Activated CD8-positive, alpha-beta memory T cell treated with anti-CD3 and anti-CD28 coated beads for 1 hour (primary cell): ENCODE results near the gene PIK3C2G.

Source experiments
- DNase-seq, 2 donors: peaks; one replicate each; pipeline ENCODE4 v3.0.0-alpha.2; 2020; ENCODE audit warnings: low read depth in 1 of 2; ENCODE audit errors: extremely low read depth in 1 of 2

PIK3C2G gene

GRCh38 chr12:18270958-18271460 lies 9.7 kb downstream of the PIK3C2G start:
- no peak for DNase-seq

DNA sequence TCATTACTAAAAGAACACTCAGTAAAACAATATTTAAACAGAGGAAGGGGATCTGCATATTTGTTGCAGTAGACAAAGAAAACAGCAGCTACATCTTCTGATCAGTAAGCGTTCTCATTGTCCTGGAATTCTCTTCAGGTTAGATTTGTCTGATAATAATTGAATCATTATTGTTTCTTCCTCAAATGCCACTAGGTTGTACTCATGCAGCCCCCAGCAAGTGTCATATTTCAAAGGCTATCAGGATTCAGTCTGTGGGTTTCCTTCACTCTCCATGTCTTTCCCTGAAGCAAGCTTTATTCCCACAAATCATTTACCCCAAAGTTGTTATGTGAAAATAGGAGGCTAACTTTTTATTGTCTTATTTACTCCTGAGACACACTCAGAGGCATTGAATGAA lies 14.7 kb downstream of the PIK3C2G start:
- no peak for DNase-seq

DNA sequence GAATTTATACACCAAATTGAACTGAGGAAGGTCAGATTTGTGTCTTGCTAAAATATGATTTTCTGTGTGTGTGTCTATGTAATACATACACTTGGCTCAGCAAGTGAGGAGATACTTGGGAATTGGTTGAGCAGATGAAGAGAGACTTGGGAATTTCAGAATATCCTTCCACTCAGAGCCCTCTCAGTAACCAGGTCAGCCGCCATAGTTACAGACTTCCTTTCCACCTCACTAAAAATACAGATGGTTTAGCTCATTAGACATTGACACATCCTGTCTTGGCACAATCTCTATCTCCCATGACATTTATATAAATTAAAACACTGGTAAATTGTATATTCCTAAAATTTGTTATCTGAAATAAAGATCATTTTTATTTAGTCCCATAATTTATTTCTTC lies 15.9 kb downstream of the PIK3C2G start:
- no peak for DNase-seq

- DNase-seq: no peak
Observed at GRCh38 chr12:18280728-18281127, 19.4 kb downstream of the PIK3C2G start.

DNA sequence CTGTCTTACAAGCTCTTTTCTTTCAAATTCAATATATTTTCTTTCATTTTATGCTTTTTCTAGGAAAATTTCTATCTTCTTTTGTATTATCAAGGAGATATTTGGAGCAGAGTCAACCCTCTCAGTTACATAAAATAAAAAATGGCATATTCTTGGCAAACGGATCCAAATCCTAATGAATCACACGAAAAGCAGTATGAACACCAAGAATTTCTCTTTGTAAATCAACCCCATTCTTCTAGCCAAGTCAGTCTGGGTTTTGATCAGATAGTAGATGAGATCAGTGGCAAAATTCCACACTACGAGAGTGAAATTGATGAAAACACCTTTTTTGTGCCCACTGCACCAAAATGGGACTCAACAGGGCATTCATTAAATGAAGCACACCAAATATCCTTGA lies 20.6 kb downstream of the PIK3C2G start:
- no peak for DNase-seq

DNA sequence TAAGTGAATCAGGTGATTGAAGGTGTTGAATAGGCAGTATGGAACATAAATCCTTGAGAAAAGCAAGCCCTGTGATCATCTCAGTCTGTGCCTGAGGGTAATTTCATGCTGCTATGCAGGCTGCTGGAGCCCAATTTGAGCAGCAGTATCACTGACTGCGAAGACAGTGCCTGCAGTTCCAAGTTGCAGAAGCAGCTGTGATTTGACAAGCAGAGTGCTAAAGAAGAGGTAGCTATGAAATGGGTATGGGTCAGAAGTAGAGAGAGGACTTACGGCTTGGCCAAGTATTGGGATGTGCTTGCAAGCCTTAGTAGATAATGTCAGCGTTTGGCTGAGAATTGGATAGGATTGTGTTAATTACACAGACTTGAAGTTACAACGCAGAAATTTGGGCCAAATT lies 22.5 kb downstream of the PIK3C2G start:
- DNase-seq: no peak

DNA sequence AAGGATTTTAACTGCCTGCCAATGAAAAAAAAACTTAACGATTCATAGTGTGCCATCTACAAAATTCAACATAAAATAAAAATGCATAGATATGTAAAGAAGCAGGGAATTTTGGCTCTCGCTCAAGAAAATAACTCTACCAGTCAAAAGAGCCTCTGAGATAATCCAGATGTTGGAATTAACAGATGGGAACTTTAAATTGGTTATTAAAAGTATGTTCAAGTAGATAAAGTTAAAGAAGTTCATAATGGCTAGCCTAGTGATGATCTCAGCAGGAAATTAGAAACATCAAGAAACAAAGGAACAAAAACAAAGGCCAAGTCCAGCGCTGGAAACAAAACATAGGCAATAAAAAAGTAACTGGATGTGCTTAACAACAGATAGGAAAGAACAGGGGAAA lies 23.1 kb downstream of the PIK3C2G start:
- DNase-seq: no peak

DNA sequence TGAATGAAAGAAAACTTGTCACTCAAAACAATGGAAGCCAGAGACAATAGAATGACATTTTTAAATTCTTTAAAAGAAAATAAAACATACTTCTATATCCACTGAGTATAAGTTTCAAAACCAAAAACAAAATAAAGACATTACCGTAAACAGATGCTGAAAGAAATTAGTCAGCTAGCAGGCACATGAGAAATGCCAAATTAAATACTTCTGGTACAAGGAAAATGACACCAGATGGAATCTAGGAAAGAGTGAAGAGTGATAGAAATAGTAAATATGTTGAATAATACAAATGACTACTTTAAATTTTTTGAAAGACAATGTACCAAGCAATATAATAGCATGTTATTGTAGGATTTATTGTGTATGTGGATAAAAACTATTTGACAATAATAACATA lies 23.8 kb downstream of the PIK3C2G start:
- DNase-seq: no peak

GRCh38 chr12:18290386-18290785 lies 29.1 kb downstream of the PIK3C2G start:
- DNase-seq: no peak

DNA sequence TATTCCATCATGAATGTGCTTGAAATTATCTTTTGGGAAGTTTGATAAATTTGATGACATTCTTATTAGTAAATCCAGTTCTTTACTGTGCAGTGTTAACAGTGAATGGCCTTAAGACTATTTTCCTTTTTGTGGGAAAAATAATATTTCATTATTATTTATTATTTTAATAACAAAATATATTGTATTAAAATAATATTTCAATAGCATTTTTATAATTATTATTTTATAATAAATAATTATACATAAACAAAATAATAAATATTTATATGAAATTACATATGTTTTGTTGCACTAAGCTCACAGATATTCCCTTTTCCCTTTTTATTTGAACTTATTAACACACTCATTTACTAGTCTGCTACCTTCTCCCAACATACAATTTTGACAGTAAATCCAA lies 33.6 kb downstream of the PIK3C2G start:
- DNase-seq: no peak

- DNase-seq: no peak
Observed at GRCh38 chr12:18296201-18296908, 35.0 kb downstream of the PIK3C2G start.

DNA sequence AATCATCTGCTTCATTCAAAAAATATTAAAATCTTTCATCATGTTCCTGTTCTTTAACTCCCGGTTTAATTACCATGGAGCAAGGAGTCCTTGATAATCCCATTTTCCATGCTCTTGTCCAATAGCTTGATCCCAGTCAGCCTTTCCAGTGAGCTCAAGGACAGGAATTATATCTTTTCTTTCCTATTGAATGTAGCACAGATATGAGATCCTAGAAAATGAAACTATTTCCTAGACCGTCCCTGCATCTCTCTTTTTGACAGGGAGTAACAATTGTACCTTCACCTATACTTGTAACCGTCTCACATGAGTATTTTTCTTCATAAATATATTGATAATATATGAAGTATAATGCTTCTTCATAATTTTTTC lies 35.6 kb downstream of the PIK3C2G start:
- no peak for DNase-seq

DNA sequence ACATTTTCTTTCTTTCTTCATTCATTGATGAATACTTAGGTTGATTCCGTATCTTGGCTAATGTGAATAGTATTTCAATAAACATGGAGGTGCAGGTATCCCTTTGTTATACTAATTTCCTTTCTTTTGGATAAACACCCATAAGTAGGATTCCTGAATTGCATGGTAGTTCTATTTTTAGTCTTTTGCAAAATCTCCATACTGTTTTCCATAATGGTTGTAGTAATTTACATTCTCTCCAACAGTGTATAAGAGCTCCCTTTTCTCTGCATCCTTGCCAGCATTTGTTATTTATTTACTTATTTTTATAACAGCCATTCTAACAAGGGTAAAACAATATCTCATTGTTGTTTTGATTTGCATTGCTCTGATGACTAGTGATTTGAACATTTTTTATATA lies 36.6 kb downstream of the PIK3C2G start:
- DNase-seq: no peak

- DNase-seq: no peak
Observed at GRCh38 chr12:18302809-18303430, 41.6 kb downstream of the PIK3C2G start.

GRCh38 chr12:18304609-18305008 lies 43.3 kb downstream of the PIK3C2G start:
- DNase-seq: no peak

DNA sequence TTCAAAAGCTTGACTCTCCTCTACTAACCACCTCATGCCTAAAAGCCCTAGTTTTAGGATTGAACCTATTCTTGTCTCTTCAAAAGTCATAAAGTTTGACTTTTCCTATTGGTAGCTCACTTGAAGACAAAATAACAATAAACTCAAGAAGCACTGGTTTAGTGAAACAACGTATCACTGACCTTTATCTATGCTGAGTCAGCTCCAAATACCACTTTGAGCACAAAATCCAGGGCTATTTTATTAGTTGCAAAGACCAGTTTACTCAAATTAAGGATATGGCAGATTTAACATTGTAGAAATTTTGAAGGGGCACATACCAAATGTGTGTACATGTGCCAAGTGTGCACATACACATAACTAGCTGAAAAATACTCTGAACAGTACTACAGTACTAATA lies 45.0 kb downstream of the PIK3C2G start:
- DNase-seq: no peak

- no peak for DNase-seq
Observed at GRCh38 chr12:18313306-18313705, 52.0 kb downstream of the PIK3C2G start.

- no peak for DNase-seq
Observed at GRCh38 chr12:18320036-18320617, 58.8 kb downstream of the PIK3C2G start.

GRCh38 chr12:18320976-18321375 lies 59.7 kb downstream of the PIK3C2G start:
- DNase-seq: no peak

DNA sequence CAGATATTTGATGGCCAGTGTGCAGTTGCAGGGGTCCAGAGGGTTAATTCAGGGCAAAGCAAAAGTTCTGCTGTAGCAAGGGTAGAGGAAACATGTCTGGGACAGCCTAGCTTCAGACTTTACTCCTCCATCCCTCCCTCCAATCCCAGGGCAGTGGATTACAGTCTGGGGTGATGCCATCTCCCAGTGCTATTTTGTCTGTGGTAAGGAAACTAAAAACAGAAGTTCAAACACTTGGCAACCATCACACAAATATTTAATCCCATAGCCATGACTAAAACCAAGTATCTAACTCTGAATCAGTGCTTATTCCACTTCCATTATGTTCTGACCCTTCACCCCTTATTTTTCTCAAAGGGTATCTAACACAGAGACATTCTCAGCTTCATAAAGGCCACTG lies 61.8 kb downstream of the PIK3C2G start:
- no peak for DNase-seq

- no peak for DNase-seq
Observed at GRCh38 chr12:18327036-18327435, 65.7 kb downstream of the PIK3C2G start.

DNA sequence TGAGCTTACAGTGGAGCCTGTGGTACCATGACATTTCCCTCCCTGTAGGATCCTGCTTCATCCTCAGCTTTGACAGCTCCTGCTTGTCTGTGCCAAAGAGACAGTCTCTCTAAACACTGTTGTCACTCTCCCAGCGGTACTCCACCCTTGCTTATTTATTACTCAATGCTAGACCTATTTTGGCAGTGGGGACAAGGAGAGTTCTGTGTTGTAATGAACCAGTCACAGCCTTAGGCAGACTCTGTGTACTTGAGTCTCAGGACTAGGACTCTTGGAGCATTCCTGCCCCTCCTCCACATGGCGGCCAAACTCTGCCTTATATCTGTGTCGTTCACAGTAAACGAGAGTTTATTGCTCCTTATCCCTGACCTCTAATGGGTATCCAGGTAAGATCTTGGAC lies 70.9 kb downstream of the PIK3C2G start:
- DNase-seq: no peak
